IgD-negative memory B cell (primary cell): ENCODE data around the gene MBD3L1. TPM values are rescaled to one million over a fixed set of nuclear protein-coding genes. Genes with fewer than 3 reads are reported as not detected.

Experiments used
- H3K27ac Mint-ChIP-seq, 3 donors: one replicate each; pipeline ENCODE4 v1.8.0; 2020 to 2022; ENCODE audit warnings: mild to moderate bottlenecking in 3 of 3, mixed read lengths in 3 of 3, moderate library complexity in 1 of 3
- H3K27me3 Mint-ChIP-seq: one replicate; pipeline ENCODE4 v1.8.0; 2021; ENCODE audit warnings: mixed read lengths
- H3K36me3 Mint-ChIP-seq: one replicate; pipeline ENCODE4 v1.8.0; 2020; ENCODE audit warnings: mild to moderate bottlenecking, mixed read lengths
- H3K4me1 Mint-ChIP-seq, 3 donors: one replicate each; pipeline ENCODE4 v1.8.0; 2020 to 2022; ENCODE audit warnings: mixed read lengths in 3 of 3, mild to moderate bottlenecking in 1 of 3
- H3K4me3 Mint-ChIP-seq, 4 donors: one replicate each; pipeline ENCODE4 v1.8.0; 2020 to 2022; ENCODE audit warnings: mild to moderate bottlenecking in 4 of 4, mixed read lengths in 4 of 4, moderate library complexity in 3 of 4
- H3K9me3 Mint-ChIP-seq, 3 donors: one replicate each; pipeline ENCODE4 v1.8.0; 2020 to 2021; ENCODE audit warnings: mixed read lengths in 3 of 3, mild to moderate bottlenecking in 1 of 3
- polyA plus RNA-seq: library from polyadenylated mRNA; unstranded; fragments of 300-500 nt; fragmentation: Illumina TruSeq; gene quantifications from one replicate; pipeline ENCODE4 v1.2.3, GENCODE V29; 2021

Gene MBD3L1
- polyA plus RNA-seq, 1 donor from 2014 or later, result not detected

GRCh38 chr19:8840708-8841107 lies 8.5 kb downstream of the MBD3L1 start:
- Mint-ChIP-seq H3K4me1 (no peaks in the 10 kb centered on the region), H3K9me3 (peaks cover 1 to 4% (median 3%) of the 10 kb centered on the region in 3 donors), H3K4me3 (no peak overlapping the region), H3K27me3 (peaks cover 4% of the 10 kb centered on the region), H3K27ac (no peak overlapping the region), H3K36me3 (no peaks in the 10 kb centered on the region)

GRCh38 chr19:8846819-8847218 lies 14.6 kb downstream of the MBD3L1 start:
- H3K9me3 Mint-ChIP-seq, result peaks cover 3 to 22% (median 15%) of the 10 kb centered on the region in 3 donors
- peaks cover 4% of the 10 kb centered on the region for H3K27me3 Mint-ChIP-seq
- H3K36me3 Mint-ChIP-seq, result peaks cover 3% of the 10 kb centered on the region
- H3K4me3 Mint-ChIP-seq, result peak overlapping the region in 1 of 4 donors; percentile 37
- no peaks in the 10 kb centered on the region for H3K4me1 Mint-ChIP-seq
- H3K27ac Mint-ChIP-seq, result no peak overlapping the region

- Mint-ChIP-seq H3K27me3 (peaks cover 2% of the 10 kb centered on the region), H3K9me3 (peaks cover 7 to 22% (median 15%) of the 10 kb centered on the region in 3 donors), H3K4me3 (no peak overlapping the region), H3K27ac (peak overlapping the region in 1 of 3 donors; percentile 1), H3K4me1 (no peaks in the 10 kb centered on the region), H3K36me3 (peaks cover 5% of the 10 kb centered on the region)
Measured at GRCh38 chr19:8849232-8849631, 17.1 kb downstream of the MBD3L1 start.

GRCh38 chr19:8850488-8850887 lies 18.3 kb downstream of the MBD3L1 start:
- no peaks in the 10 kb centered on the region for H3K4me1 Mint-ChIP-seq
- peaks cover 2% of the 10 kb centered on the region for H3K27me3 Mint-ChIP-seq
- no peak overlapping the region for H3K27ac Mint-ChIP-seq
- H3K4me3 Mint-ChIP-seq, result peak overlapping the region in 1 of 4 donors; percentile 59
- peaks cover 7% of the 10 kb centered on the region for H3K36me3 Mint-ChIP-seq
- peaks cover 7 to 22% (median 15%) of the 10 kb centered on the region in 3 donors for H3K9me3 Mint-ChIP-seq

- Mint-ChIP-seq H3K4me1 (peaks cover 0 to 2% (median 0%) of the 10 kb centered on the region in 3 donors), H3K9me3 (peaks cover 2 to 6% (median 4%) of the 10 kb centered on the region in 3 donors), H3K27ac (no peak overlapping the region), H3K27me3 (peaks cover 3% of the 10 kb centered on the region), H3K36me3 (peaks cover 6% of the 10 kb centered on the region), H3K4me3 (no peak overlapping the region)
Measured at GRCh38 chr19:8858260-8858659, 26.1 kb downstream of the MBD3L1 start.

- peaks cover 2% of the 10 kb centered on the region for H3K36me3 Mint-ChIP-seq
- peaks cover 6% of the 10 kb centered on the region for H3K27me3 Mint-ChIP-seq
- H3K27ac Mint-ChIP-seq, result no peak overlapping the region
- peaks cover 2 to 4% (median 3%) of the 10 kb centered on the region in 3 donors for H3K9me3 Mint-ChIP-seq
- no peak overlapping the region for H3K4me3 Mint-ChIP-seq
- H3K4me1 Mint-ChIP-seq, result no peaks in the 10 kb centered on the region
Measured at GRCh38 chr19:8866344-8866743, 34.2 kb downstream of the MBD3L1 start.

- H3K27ac Mint-ChIP-seq, result peak overlapping the region in 1 of 3 donors; percentile 36
- H3K4me3 Mint-ChIP-seq, result no peak overlapping the region
- H3K4me1 Mint-ChIP-seq, result peaks cover 0 to 2% (median 0%) of the 10 kb centered on the region in 3 donors
- H3K9me3 Mint-ChIP-seq, result peaks cover 10 to 18% (median 13%) of the 10 kb centered on the region in 3 donors
- peaks cover 2% of the 10 kb centered on the region for H3K36me3 Mint-ChIP-seq
- peaks cover 1% of the 10 kb centered on the region for H3K27me3 Mint-ChIP-seq
Measured at GRCh38 chr19:8877854-8878705, 45.9 kb downstream of the MBD3L1 start.

- Mint-ChIP-seq H3K4me3 (no peak overlapping the region), H3K27ac (no peak overlapping the region), H3K27me3 (no peaks in the 10 kb centered on the region), H3K4me1 (peaks cover 0 to 2% (median 0%) of the 10 kb centered on the region in 3 donors), H3K9me3 (peaks cover 10 to 18% (median 13%) of the 10 kb centered on the region in 3 donors), H3K36me3 (peaks cover 2% of the 10 kb centered on the region)
Measured at GRCh38 chr19:8880868-8881488, 48.8 kb downstream of the MBD3L1 start.

GRCh38 chr19:8881512-8881911 lies 49.3 kb downstream of the MBD3L1 start:
- peaks cover 0 to 2% (median 0%) of the 10 kb centered on the region in 3 donors for H3K4me1 Mint-ChIP-seq
- no peaks in the 10 kb centered on the region for H3K27me3 Mint-ChIP-seq
- peaks cover 10 to 18% (median 13%) of the 10 kb centered on the region in 3 donors for H3K9me3 Mint-ChIP-seq
- H3K27ac Mint-ChIP-seq, result no peak overlapping the region
- H3K4me3 Mint-ChIP-seq, result no peak overlapping the region
- peaks cover 2% of the 10 kb centered on the region for H3K36me3 Mint-ChIP-seq

- Mint-ChIP-seq H3K4me3 (no peak overlapping the region), H3K27me3 (no peaks in the 10 kb centered on the region), H3K36me3 (no peaks in the 10 kb centered on the region), H3K27ac (no peak overlapping the region), H3K9me3 (peaks cover 5 to 7% (median 5%) of the 10 kb centered on the region in 3 donors), H3K4me1 (no peaks in the 10 kb centered on the region)
Measured at GRCh38 chr19:8884416-8884815, 52.2 kb downstream of the MBD3L1 start.

- Mint-ChIP-seq H3K4me1 (no peaks in the 10 kb centered on the region), H3K4me3 (no peak overlapping the region), H3K36me3 (no peaks in the 10 kb centered on the region), H3K9me3 (no peaks in the 10 kb centered on the region), H3K27me3 (no peaks in the 10 kb centered on the region), H3K27ac (no peak overlapping the region)
Measured at GRCh38 chr19:8887364-8887763, 55.2 kb downstream of the MBD3L1 start.

GRCh38 chr19:8890260-8890659 lies 58.1 kb downstream of the MBD3L1 start:
- Mint-ChIP-seq H3K36me3 (no peaks in the 10 kb centered on the region), H3K4me3 (no peak overlapping the region), H3K27ac (no peak overlapping the region), H3K9me3 (no peaks in the 10 kb centered on the region), H3K27me3 (no peaks in the 10 kb centered on the region), H3K4me1 (no peaks in the 10 kb centered on the region)

Other genes starting within 250 kb of the MBD3L1 start
- gene ADAMTS10, start 221.7 kb upstream of the MBD3L1 start, polyA plus RNA-seq, result not detected
- gene NFILZ, start 201.7 kb upstream of the MBD3L1 start, polyA plus RNA-seq, result not detected
- gene ACTL9, start 133.6 kb upstream of the MBD3L1 start, polyA plus RNA-seq, result not detected
- not detected for gene OR2Z1, start 110.7 kb upstream of the MBD3L1 start, polyA plus RNA-seq
- 7.9 TPM for gene ZNF558, start 73 bp upstream of the MBD3L1 start, polyA plus RNA-seq
- gene MUC16, start 178.0 kb downstream of the MBD3L1 start, polyA plus RNA-seq, result not detected